Fibroblast of peridontal ligament (primary cell): ENCODE results near the gene FMN2.
A peak's percentile ranks its signal among the peaks of the same experiment; 100 is the strongest.
"Not testable (repeated sequence)": the region's sequence is repeated elsewhere in the genome, so short reads cannot be mapped to it uniquely, and the experiment has no call there.

Experiments used
- DNase-seq: peaks from one replicate; pipeline ENCODE4 v3.0.0-alpha.2; 2010; ENCODE audit errors: extremely low read depth

FMN2 gene

DNA sequence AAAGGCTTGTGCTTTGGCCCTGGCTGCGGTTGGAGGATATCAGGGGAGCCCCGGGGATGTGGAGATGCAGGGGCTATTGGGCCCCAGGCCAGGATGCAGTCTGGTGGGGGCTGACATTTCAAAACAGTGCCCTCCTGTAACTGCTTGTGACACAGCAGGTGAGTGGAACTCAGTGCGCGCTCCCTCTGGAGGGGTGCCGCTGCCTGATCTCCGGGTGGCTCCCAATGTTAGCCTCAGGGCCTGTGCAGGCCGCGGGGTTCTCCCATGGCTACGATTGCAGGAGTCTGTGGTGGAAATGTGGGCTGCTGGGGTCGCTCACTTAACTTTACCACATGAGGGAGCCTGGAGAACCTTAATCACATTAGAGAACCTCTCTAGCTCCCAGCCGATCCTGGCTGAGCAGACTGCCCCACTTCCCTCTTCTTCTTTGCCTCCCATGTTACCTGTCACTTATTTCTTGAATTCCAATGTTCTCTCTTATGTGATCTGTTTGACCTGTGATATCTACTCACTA is 163.2 kb downstream of the FMN2 start:
- DNase-seq: no peak

GRCh38 chr1:240255922-240256321 is 164.2 kb downstream of the FMN2 start:
- no peak for DNase-seq

DNA sequence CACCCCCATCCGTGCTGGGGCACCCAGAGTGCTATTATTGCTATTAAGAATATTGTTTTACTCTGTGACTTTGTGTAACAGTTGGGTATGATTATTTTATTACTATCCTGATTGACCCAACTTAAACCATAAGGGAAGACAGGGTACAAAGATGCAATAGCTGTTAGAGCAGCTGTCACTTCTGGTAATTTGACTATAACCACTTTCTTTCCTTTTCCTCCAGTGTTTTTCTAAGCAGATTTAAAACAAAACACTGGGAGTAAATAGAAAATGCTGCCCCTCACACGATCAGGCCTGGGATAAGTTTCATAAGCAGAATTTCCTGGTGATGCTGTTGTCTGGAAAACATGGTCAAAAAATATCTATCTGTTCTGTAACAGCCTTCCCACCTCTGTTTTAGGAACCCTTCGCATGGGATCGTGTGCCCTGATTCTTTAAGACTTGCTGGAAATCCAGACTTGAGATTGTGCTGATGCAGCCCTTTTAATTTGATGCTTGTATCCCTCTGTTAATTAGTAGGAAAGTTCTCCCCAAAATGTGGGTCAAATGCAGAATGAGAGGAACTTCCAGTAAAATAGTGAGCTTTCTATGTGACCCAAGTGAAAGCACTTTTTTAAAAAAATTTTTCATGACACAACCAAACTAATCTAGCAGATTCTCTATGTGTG is 165.3 kb downstream of the FMN2 start:
- no peak for DNase-seq

- DNase-seq: peak; percentile 100
Observed at GRCh38 chr1:240258910-240259309, 167.2 kb downstream of the FMN2 start.

DNA sequence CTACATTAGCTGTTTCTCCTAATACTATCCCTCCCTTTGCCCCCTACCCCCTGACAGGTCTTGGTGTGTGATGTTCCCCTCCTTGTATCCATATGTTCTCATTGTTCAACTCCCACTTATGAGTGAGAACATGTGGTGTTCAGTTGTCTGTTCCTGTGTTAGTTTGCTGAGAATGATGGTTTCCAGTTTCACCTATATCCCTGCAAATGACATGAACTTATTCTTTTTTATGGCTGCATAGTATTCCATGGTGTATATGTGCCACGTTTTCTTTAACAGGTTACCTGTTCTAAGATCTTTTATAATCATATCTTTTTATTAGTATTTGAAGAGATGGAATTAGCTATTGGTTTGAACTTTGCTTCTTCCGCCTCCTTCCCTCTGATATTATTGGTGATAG is 172.8 kb downstream of the FMN2 start:
- DNase-seq: not testable (repeated sequence)

DNA sequence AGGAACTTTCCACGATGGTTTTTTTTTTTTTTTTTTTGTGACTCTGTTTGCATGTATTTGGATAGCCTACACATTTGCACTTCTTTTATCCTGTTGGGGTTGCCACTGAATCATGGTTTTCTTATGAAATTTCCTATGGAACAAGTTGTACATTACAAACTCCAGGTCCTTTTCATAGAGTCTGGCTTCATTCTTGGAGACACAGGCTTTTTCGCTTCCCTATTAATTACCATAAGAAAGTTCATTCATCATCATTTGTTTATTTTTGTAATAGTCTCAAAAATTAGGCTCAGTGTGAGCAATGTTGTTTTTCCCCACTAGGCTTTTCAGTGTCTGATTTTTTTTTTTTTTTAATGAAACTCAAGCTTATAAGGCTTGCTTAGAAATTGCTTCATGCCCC is 179.4 kb downstream of the FMN2 start:
- DNase-seq: no peak

DNA sequence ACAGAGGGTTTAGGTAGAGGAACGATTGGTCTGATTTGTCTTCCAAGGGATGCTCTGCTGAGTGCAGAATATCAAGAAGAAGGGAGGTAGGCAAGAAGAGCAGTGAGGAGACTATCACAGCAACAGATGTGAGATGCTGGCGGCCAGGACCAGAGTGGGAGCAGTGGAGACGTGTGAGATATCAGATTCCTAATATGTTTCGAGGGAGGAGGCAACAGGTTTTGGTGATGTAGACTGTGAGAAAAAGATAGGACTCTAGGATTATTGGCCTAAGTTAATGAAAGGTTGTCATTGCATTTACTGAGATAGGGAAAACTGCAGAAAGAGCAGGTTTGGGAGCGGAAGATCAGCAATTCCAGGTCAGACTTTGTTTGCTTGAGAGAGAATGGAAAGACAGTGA is 182.9 kb downstream of the FMN2 start:
- no peak for DNase-seq

DNA sequence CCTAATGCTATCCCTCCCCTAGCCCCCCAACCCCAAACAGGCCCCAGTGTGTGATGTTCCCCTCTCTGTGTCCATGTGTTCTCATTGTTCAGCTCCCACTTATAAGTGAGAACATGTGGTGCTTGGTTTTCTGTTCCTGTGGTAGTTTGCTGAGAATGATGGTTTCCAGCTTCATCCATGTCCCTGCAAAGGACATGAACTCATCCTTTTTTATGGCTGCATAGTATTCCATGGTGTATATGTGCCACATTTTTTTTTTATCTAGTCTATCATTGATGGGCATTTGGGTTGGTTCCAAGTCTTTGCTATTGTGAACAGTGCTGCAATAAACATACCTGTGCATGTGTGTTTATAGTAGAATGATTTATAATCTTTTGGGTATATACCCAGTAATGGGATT is 183.5 kb downstream of the FMN2 start:
- DNase-seq: not testable (repeated sequence)

- no peak for DNase-seq
Observed at GRCh38 chr1:240278082-240278481, 186.4 kb downstream of the FMN2 start.

- DNase-seq: no peak
Observed at GRCh38 chr1:240280560-240281322, 189.1 kb downstream of the FMN2 start.

GRCh38 chr1:240282061-240282830 is 190.6 kb downstream of the FMN2 start:
- peak; percentile 75 for DNase-seq

- DNase-seq: no peak
Observed at GRCh38 chr1:240284656-240285414, 193.2 kb downstream of the FMN2 start.

DNA sequence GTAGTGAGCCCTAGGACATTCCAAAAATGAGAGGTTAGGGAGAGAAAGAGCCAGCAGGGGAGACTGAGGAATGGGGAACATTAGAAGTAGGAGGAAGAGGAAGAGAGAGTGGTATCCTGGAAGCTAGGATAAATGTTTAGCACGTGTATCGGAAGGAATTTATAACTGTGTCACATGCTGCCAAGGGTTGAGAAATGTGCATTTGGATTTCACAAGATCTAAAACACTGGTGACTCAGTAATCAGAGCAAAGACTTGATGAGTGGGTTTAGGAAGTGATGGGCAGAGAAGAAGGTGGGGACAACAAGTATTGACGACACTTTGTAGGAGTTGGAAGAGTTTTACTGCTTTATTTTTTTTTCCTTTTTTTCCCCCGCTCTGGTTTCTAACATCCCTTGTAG is 193.9 kb downstream of the FMN2 start:
- DNase-seq: peak; percentile 93

DNA sequence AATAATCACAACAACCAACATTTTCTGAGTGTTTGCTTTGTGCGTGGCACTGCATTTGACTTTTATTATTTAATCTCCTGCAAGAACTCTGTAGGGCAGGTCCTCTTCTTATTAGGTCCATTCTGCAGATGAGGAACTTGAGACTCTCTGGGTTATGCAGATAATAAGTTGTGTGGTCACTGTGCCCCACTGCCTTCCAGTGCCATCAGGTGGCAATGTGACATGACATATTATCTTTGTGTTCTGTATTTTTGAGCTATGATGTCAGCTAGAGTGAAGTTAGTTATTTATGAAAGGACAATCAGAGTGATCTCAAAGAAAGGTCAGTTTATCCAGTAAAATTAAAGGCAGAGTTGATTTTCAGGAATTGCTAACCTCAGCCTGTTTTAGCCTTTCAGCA is 196.0 kb downstream of the FMN2 start:
- DNase-seq: no peak

- no peak for DNase-seq
Observed at GRCh38 chr1:240293706-240294105, 202.0 kb downstream of the FMN2 start.

- DNase-seq: no peak
Observed at GRCh38 chr1:240294566-240294965, 202.9 kb downstream of the FMN2 start.

GRCh38 chr1:240295811-240296210 is 204.1 kb downstream of the FMN2 start:
- no peak for DNase-seq

GRCh38 chr1:240304466-240304865 is 212.8 kb downstream of the FMN2 start:
- no peak for DNase-seq

- peak; percentile 74 for DNase-seq
Observed at GRCh38 chr1:240306673-240307072, 215.0 kb downstream of the FMN2 start.

DNA sequence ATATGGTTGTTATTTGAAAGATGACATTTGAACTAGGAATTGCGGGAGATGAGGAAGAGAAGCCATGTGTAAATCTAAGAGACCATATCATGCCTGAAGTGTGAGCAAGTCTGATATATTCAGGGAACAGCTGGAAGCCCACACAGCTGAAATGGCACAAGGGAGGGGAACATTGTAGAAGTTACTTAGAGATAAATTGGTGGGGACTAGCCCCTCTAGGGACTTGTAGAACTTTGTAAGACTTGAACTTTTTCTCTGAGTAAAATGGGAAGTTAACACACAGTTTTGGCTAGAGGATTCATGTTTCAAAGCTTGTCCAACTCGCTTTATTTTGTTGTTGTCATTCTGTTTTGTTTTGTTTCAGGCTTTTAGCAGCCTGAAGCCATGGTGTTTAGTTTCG is 216.4 kb downstream of the FMN2 start:
- DNase-seq: peak; percentile 41

GRCh38 chr1:240309769-240310168 is 218.1 kb downstream of the FMN2 start:
- DNase-seq: no peak
